Measurements from ENCODE around the gene MRPS9. TPM values are rescaled to one million over a fixed set of nuclear protein-coding genes. Genes with fewer than 3 reads are reported as not detected.

Gene MRPS9
- total and polyA plus RNA-seq, 2 donors (not counting 3 experiments of a cell fraction or from before 2014, with no cell fraction given), result 14.5 to 23.9 TPM

GRCh38 chr2:105099153-105099552, 61.3 kb downstream of the MRPS9 start:
- ChIA-PET POLR2A (no interaction called here), CTCF (interaction anchor here (1.0 to 1.9 kb wide), 3 partner anchors 16 to 24 kb away, joined by 3 read pairs; no protein-coding TSS in a partner anchor)
- Histone ChIP-seq H3K27me3 (ENCODE audit: control insufficient read depth in 2 of 2, insufficient read depth in 2 of 2, low read length in 2 of 2) (no peaks in the 10 kb centered on the region), H2AFZ (ENCODE audit: low read depth, low read length) (no peak overlapping the region), H3K36me3 (ENCODE audit: control insufficient read depth in 2 of 2, extremely low read depth in 1 of 2, insufficient read depth in 2 of 2, low read length in 2 of 2) (peaks cover 2 to 5% of the 10 kb centered on the region in 2 experiments), H3K4me2 (ENCODE audit: insufficient read depth, low read length) (no peak overlapping the region), H3K9me1 (replicated peaks; ENCODE audit: control insufficient read depth, extremely low read depth, insufficient read depth, low read length) (no peaks in the 10 kb centered on the region), H3K4me3 (replicated peaks in 1 of 3; ENCODE audit: insufficient read depth in 1 of 3, low read depth in 1 of 3, low read length in 3 of 3) (no peak overlapping the region), H3K27ac (ENCODE audit: insufficient read depth, low read depth, low read length) (no peak overlapping the region), H3K9ac (replicated peaks; ENCODE audit: extremely low read depth, insufficient read depth, low read length) (no peak overlapping the region), H3K4me1 (ENCODE audit: control insufficient read depth, extremely low read depth, insufficient read depth, low read length) (no peaks in the 10 kb centered on the region), H3K79me2 (ENCODE audit: control insufficient read depth, insufficient read depth, low read length) (no peaks in the 10 kb centered on the region), H4K20me1 (replicated peaks; ENCODE audit: control insufficient read depth, extremely low read depth, insufficient read depth, low read length) (no peaks in the 10 kb centered on the region), H3K9me3 (replicated peaks; ENCODE audit: control insufficient read depth, insufficient read depth, low read length) (no peaks in the 10 kb centered on the region)
- TF ChIP-seq MYC (IDR thresholded peaks at IDR 0.05; ENCODE audit: low read depth, low read length) (no peak), POLR2A (IDR thresholded peaks at IDR 0.05; ENCODE audit: low read depth, low read length) (no peak), MAX (IDR thresholded peaks at IDR 0.05; ENCODE audit: insufficient read depth, insufficient read length) (no peak), FOS (IDR thresholded peaks at IDR 0.05; ENCODE audit: borderline replicate concordance, insufficient read depth, low read length) (no peak), EZH2 (IDR thresholded peaks at IDR 0.05; ENCODE audit: borderline replicate concordance, low read depth, low read length, severe bottlenecking) (no peak), GATA2 (IDR thresholded peaks at IDR 0.05; ENCODE audit: insufficient read depth, insufficient read length, low read depth, low read length) (no peak), POLR2AphosphoS5 (IDR thresholded peaks at IDR 0.05; ENCODE audit: insufficient read depth, low read depth, low read length) (no peak), JUN (IDR thresholded peaks at IDR 0.05; ENCODE audit: borderline replicate concordance, insufficient read depth, insufficient read length, low read depth) (no peak)
- TF ChIP-seq, protein P1, sequence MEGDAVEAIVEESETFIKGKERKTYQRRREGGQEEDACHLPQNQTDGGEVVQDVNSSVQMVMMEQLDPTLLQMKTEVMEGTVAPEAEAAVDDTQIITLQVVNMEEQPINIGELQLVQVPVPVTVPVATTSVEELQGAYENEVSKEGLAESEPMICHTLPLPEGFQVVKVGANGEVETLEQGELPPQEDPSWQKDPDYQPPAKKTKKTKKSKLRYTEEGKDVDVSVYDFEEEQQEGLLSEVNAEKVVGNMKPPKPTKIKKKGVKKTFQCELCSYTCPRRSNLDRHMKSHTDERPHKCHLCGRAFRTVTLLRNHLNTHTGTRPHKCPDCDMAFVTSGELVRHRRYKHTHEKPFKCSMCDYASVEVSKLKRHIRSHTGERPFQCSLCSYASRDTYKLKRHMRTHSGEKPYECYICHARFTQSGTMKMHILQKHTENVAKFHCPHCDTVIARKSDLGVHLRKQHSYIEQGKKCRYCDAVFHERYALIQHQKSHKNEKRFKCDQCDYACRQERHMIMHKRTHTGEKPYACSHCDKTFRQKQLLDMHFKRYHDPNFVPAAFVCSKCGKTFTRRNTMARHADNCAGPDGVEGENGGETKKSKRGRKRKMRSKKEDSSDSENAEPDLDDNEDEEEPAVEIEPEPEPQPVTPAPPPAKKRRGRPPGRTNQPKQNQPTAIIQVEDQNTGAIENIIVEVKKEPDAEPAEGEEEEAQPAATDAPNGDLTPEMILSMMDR (IDR thresholded peaks at IDR 0.05; ENCODE audit: extremely low read depth in 1 of 2, insufficient read depth in 1 of 2, low read depth in 1 of 2, low read length in 2 of 2), result no peak
- intact Hi-C loops (cut with micrococcal nuclease), result no loop called here
- FAIRE-seq, result no peak
- dilution Hi-C loops (cut with MboI; ENCODE audit: extremely low pct_ligation_motif_present, low sequenced_read_pairs), result no loop called here
- no TSS peak for BruUV-seq (replicated peaks)
- DNase-seq (ENCODE audit: low read depth, low spot score), result no peak

All from endothelial cell of umbilical vein (primary cell).